Gastrocnemius medialis (tissue), 4 donors: ENCODE data around the gene USP31. TPM values are rescaled to one million over a fixed set of nuclear protein-coding genes. Genes with fewer than 3 reads are reported as not detected.

ENCODE experiments used
- ATAC-seq, 2 donors: fragments of 150-250 bp; one replicate each; pipeline ENCODE4 v1.9.1; 2016
- DNase-seq, 2 donors: peaks; one replicate each; pipeline ENCODE4 v3.0.0-alpha.2; 2019
- H3K27ac ChIP-seq, 4 donors: fragments of 200-600 bp; sonication (generic); 1 replicate in 1 of 4; 2 replicates in 3 of 4; pipeline ENCODE4 v1.5.1; 2016 to 2018; ENCODE audit warnings: mild to moderate bottlenecking in 2 of 4, moderate library complexity in 1 of 4
- H3K27me3 ChIP-seq, 3 donors: fragments of 200-600 bp; sonication (generic) in 2 of 3; 1 replicate in 1 of 3; 2 replicates in 2 of 3; pipeline versions ENCODE4 v1.5.1 to v1.6.0; 2016 to 2019; ENCODE audit warnings: mild to moderate bottlenecking in 1 of 3, moderate library complexity in 1 of 3
- H3K36me3 ChIP-seq, 2 donors: fragments of 200-600 bp; sonication (generic) in 1 of 2; one replicate each; pipeline ENCODE4 v1.5.1; 2017 to 2018
- H3K4me1 ChIP-seq, 2 donors: fragments of 200-600 bp; sonication (generic) in 1 of 2; one replicate each; pipeline ENCODE4 v1.5.1; 2016 to 2017; ENCODE audit warnings: mild to moderate bottlenecking in 2 of 2
- H3K4me3 ChIP-seq, 4 donors: fragments of 200-600 bp; sonication (generic) in 3 of 4; 1 replicate in 1 of 4; 2 replicates in 3 of 4; pipeline ENCODE4 v1.5.1; 2016 to 2019; ENCODE audit warnings: mild to moderate bottlenecking in 2 of 4
- H3K9me3 ChIP-seq, 3 donors: fragments of 200-600 bp; sonication (generic) in 2 of 3; 1 replicate in 1 of 3; 2 replicates in 2 of 3; pipeline ENCODE4 v1.5.1; 2016 to 2019
- CTCF ChIP-seq, 5 experiments: fragments of 450-650 bp in 3 of 5; fragments of 200-600 bp in 2 of 5; sonication (generic) in 2 of 5; IDR thresholded peaks in 4 of 5; conservative IDR thresholded peaks in 1 of 5; 1 replicate in 4 of 5; 2 replicates in 1 of 5; pipeline ENCODE4 v1.5.1; 2016 to 2019; ENCODE audit warnings: antibody characterized with exemption in 5 of 5, mild to moderate bottlenecking in 3 of 5, moderate library complexity in 3 of 5
- POLR2A ChIP-seq, 2 donors: fragments of 450-650 bp; IDR thresholded peaks; one replicate each; pipeline ENCODE4 v1.6.1; 2017; ENCODE audit warnings: antibody characterized with exemption in 2 of 2, mild to moderate bottlenecking in 2 of 2, moderate library complexity in 2 of 2
- in situ Hi-C, 4 donors: fragments of 200-750 bp; cut with MboI; loops; one replicate each; pipeline versions ENCODE4 v1.15.0 to v1.8.0; 2017; ENCODE audit warnings: low sequenced_read_pairs in 4 of 4
- intact Hi-C: fragments of 100-400 bp; cut with DNase I; formaldehyde crosslinking; loops from one replicate; pipeline ENCODE4 v1.15.1; 2023; ENCODE audit warnings: low total_unique reads
- total RNA-seq, 4 donors: library from RNA; depleted of rRNA; stranded (reverse); fragments of >200 nt; gene quantifications; one replicate each; pipeline versions ENCODE4 v1.1.0 to v1.2.3, GENCODE V29; 2016

USP31 gene
- total RNA-seq, 4 donors from 2014 or later, result 13.2 to 23.3 (median 18.7) TPM

GRCh38 chr16:23129686-23130085 lies 19.6 kb downstream of the USP31 start:
- no peak for TF ChIP-seq POLR2A (IDR thresholded peaks at IDR 0.05)
- no peak for TF ChIP-seq CTCF (IDR thresholded peaks at IDR 0.05 in 4 of 5, conservative IDR thresholded peaks at IDR 0.05 in 1 of 5)

GRCh38 chr16:23128056-23128455 lies 21.2 kb downstream of the USP31 start:
- no peak overlapping the region for H3K27ac ChIP-seq
- peaks cover 42 to 59% of the 10 kb centered on the region in 2 donors for H3K4me1 ChIP-seq
- in situ Hi-C loops, result no loop called here

More at GRCh38 chr16:23129686-23130085, 19.6 kb downstream of the USP31 start:
- DNase-seq, result no peak
- Histone ChIP-seq H3K4me1 (peaks cover 44 to 60% of the 10 kb centered on the region in 2 donors), H3K4me3 (no peak overlapping the region), H3K27ac (peak overlapping the region in 3 of 4 donors; percentile 75 to 78 (median 77)), H3K36me3 (no peaks in the 10 kb centered on the region), H3K27me3 (no peaks in the 10 kb centered on the region), H3K9me3 (no peaks in the 10 kb centered on the region)
- no peak for ATAC-seq
- intact Hi-C loops (loop anchor here (2.0 kb wide), 1 partner anchor 19 kb away; the partner anchor contains the start of gene USP31), in situ Hi-C loops (no loop called here)

GRCh38 chr16:23125277-23125676 lies 24.0 kb downstream of the USP31 start:
- in situ Hi-C loops (no loop called here), intact Hi-C loops (no loop called here)
- H3K4me3 ChIP-seq, result no peak overlapping the region
- no peaks in the 10 kb centered on the region for H3K36me3 ChIP-seq
- ATAC-seq, result no peak
- H3K27ac ChIP-seq, result peak overlapping the region; percentile 69 to 88 (median 78)
- no peak for DNase-seq
- H3K9me3 ChIP-seq, result no peaks in the 10 kb centered on the region
- no peaks in the 10 kb centered on the region for H3K27me3 ChIP-seq
- no peak for TF ChIP-seq POLR2A (IDR thresholded peaks at IDR 0.05)
- no peak for TF ChIP-seq CTCF (IDR thresholded peaks at IDR 0.05 in 4 of 5, conservative IDR thresholded peaks at IDR 0.05 in 1 of 5)
- peaks cover 32 to 55% of the 10 kb centered on the region in 2 donors for H3K4me1 ChIP-seq

More at GRCh38 chr16:23128056-23128455, 21.2 kb downstream of the USP31 start:
- DNase-seq (no peak), ATAC-seq (no peak)
- intact Hi-C loops, result no loop called here
- H3K9me3 ChIP-seq, result no peaks in the 10 kb centered on the region
- H3K27me3 ChIP-seq, result no peaks in the 10 kb centered on the region
- no peaks in the 10 kb centered on the region for H3K36me3 ChIP-seq
- H3K4me3 ChIP-seq, result no peak overlapping the region
- TF ChIP-seq CTCF (IDR thresholded peaks at IDR 0.05 in 4 of 5, conservative IDR thresholded peaks at IDR 0.05 in 1 of 5) (no peak), POLR2A (IDR thresholded peaks at IDR 0.05) (no peak)

- Histone ChIP-seq H3K27ac (peak overlapping the region; percentile 69 to 88 (median 78)), H3K4me3 (no peak overlapping the region), H3K36me3 (no peaks in the 10 kb centered on the region), H3K4me1 (peaks cover 41 to 59% of the 10 kb centered on the region in 2 donors), H3K27me3 (no peaks in the 10 kb centered on the region), H3K9me3 (no peaks in the 10 kb centered on the region)
- TF ChIP-seq POLR2A (IDR thresholded peaks at IDR 0.05) (no peak), CTCF (IDR thresholded peaks at IDR 0.05 in 4 of 5, conservative IDR thresholded peaks at IDR 0.05 in 1 of 5) (no peak)
- ATAC-seq (peak; percentile 99), DNase-seq (peak; percentile 49 to 61)
- in situ Hi-C loops, result no loop called here
- intact Hi-C loops, result no loop called here
These were observed 24.9 kb downstream of the USP31 start for GRCh38 chr16:23124315-23124714.

GRCh38 chr16:23122144-23122543 lies 27.1 kb downstream of the USP31 start:
- Histone ChIP-seq H3K27ac (no peak overlapping the region), H3K9me3 (no peaks in the 10 kb centered on the region), H3K36me3 (no peaks in the 10 kb centered on the region), H3K4me1 (peaks cover 56 to 74% of the 10 kb centered on the region in 2 donors), H3K4me3 (no peak overlapping the region), H3K27me3 (no peaks in the 10 kb centered on the region)
- DNase-seq, result no peak
- no peak for TF ChIP-seq CTCF (IDR thresholded peaks at IDR 0.05 in 4 of 5, conservative IDR thresholded peaks at IDR 0.05 in 1 of 5)
- TF ChIP-seq POLR2A (IDR thresholded peaks at IDR 0.05), result no peak
- no peak for ATAC-seq
- intact Hi-C loops, result no loop called here
- in situ Hi-C loops, result no loop called here
